Astrocyte (in vitro differentiated cells and primary cell): Measurements from ENCODE around the gene ARHGAP28. TPM values are rescaled to one million over a fixed set of nuclear protein-coding genes. Genes with fewer than 3 reads are reported as not detected.

ENCODE experiments used
- DNase-seq: peaks from one replicate; pipeline ENCODE4 v3.0.0-alpha.2; 2010; ENCODE audit warnings: low read depth
- FAIRE-seq: peaks from 2 replicates; lab custom pipeline; 2011; peaks lifted over from hg19 to GRCh38; lab: Jason Lieb, UNC
- H2AFZ ChIP-seq: 2 replicates; pipeline ENCODE4 v1.6.0; 2012; ENCODE audit warnings: low read depth, low read length, inconsistent platforms
- H3K27ac ChIP-seq: 2 replicates; pipeline ENCODE4 v1.5.1; 2011; ENCODE audit warnings: low read depth, low read length, inconsistent platforms
- H3K27me3 ChIP-seq: 2 replicates; pipeline ENCODE4 v1.6.0; 2011; ENCODE audit warnings: low read length, inconsistent platforms; ENCODE audit not compliant: insufficient read depth
- H3K36me3 ChIP-seq: 2 replicates; pipeline ENCODE4 v1.5.1; 2011; ENCODE audit warnings: low read length, inconsistent platforms; ENCODE audit not compliant: insufficient read depth
- H3K4me1 ChIP-seq: 2 replicates; pipeline ENCODE4 v1.5.1; 2011; ENCODE audit warnings: low read length, inconsistent platforms; ENCODE audit not compliant: insufficient read depth
- H3K4me2 ChIP-seq: 2 replicates; pipeline ENCODE4 v1.6.0; 2012; ENCODE audit warnings: low read length, inconsistent platforms
- H3K4me3 ChIP-seq: 2 replicates; pipeline ENCODE4 v1.5.1; 2011; ENCODE audit warnings: low read depth, mild to moderate bottlenecking, low read length, inconsistent platforms; ENCODE audit not compliant: insufficient read depth
- H3K79me2 ChIP-seq: 2 replicates; pipeline ENCODE4 v1.6.0; 2012; ENCODE audit warnings: mild to moderate bottlenecking, low read length, inconsistent platforms; ENCODE audit not compliant: insufficient read depth
- H3K9ac ChIP-seq: 2 replicates; pipeline ENCODE4 v1.6.0; 2012; ENCODE audit warnings: mild to moderate bottlenecking, low read length, inconsistent platforms
- H3K9me3 ChIP-seq: 2 replicates; pipeline ENCODE4 v1.5.1; 2012; ENCODE audit warnings: low read depth, mild to moderate bottlenecking, low read length, inconsistent platforms; ENCODE audit not compliant: insufficient read depth
- H4K20me1 ChIP-seq: 2 replicates; pipeline ENCODE4 v1.6.0; 2012; ENCODE audit warnings: low read length, inconsistent platforms; ENCODE audit not compliant: insufficient read depth
- H3K27ac Mint-ChIP-seq: one replicate; pipeline ENCODE4 v1.8.0; 2021; ENCODE audit warnings: mild to moderate bottlenecking, mixed read lengths; ENCODE audit not compliant: unreplicated experiment
- H3K27me3 Mint-ChIP-seq: one replicate; pipeline ENCODE4 v1.8.0; 2021; ENCODE audit warnings: low read depth, mixed read lengths; ENCODE audit not compliant: unreplicated experiment
- H3K36me3 Mint-ChIP-seq: one replicate; pipeline ENCODE4 v1.8.0; 2021; ENCODE audit warnings: low read depth, mixed read lengths; ENCODE audit not compliant: unreplicated experiment
- H3K4me1 Mint-ChIP-seq: one replicate; pipeline ENCODE4 v1.8.0; 2021; ENCODE audit warnings: low read depth, mixed read lengths; ENCODE audit not compliant: unreplicated experiment
- H3K4me3 Mint-ChIP-seq: one replicate; pipeline ENCODE4 v1.8.0; 2021; ENCODE audit warnings: mild to moderate bottlenecking, moderate library complexity, mixed read lengths; ENCODE audit not compliant: unreplicated experiment
- H3K9me3 Mint-ChIP-seq: one replicate; pipeline ENCODE4 v1.8.0; 2021; ENCODE audit warnings: mild to moderate bottlenecking, mixed read lengths; ENCODE audit not compliant: unreplicated experiment
- EZH2 ChIP-seq: IDR thresholded peaks from 2 replicates; pipeline ENCODE4 v1.6.1; 2012; ENCODE audit warnings: mild to moderate bottlenecking, low read length, inconsistent platforms; ENCODE audit not compliant: insufficient read depth
- total RNA-seq: library from RNA; stranded (reverse); gene quantifications from 2 replicates; pipeline ENCODE4 v1.2.1, GENCODE V29; 2021
- TF ChIP-seq, protein P1 (sequence below): IDR thresholded peaks from 2 replicates; pipeline ENCODE4 v1.5.1; 2011; ENCODE audit warnings: low read depth, mild to moderate bottlenecking, inconsistent platforms, low read length, moderate library complexity; ENCODE audit not compliant: insufficient read depth

Gene ARHGAP28
- total RNA-seq, 1 donor from 2014 or later: 15.5 TPM

GRCh38 chr18:6949800-6950586, 220.5 kb downstream of the ARHGAP28 start:
- no peak overlapping the region for H3K4me2 ChIP-seq
- no peaks in the 10 kb centered on the region for H3K9me3 ChIP-seq
- no peak overlapping the region for H3K4me3 ChIP-seq
- no peak overlapping the region for H3K9ac ChIP-seq
- Mint-ChIP-seq H3K4me1 (peaks cover 10% of the 10 kb centered on the region), H3K9me3 (peaks cover 3% of the 10 kb centered on the region), H3K36me3 (peaks cover 18% of the 10 kb centered on the region), H3K27ac (no peak overlapping the region), H3K4me3 (no peak overlapping the region), H3K27me3 (peaks cover 9% of the 10 kb centered on the region)
- H3K4me1 ChIP-seq: no peaks in the 10 kb centered on the region
- no peak for DNase-seq
- H3K27ac ChIP-seq: no peak overlapping the region
- no peak for FAIRE-seq
- no peaks in the 10 kb centered on the region for H3K79me2 ChIP-seq
- no peaks in the 10 kb centered on the region for H4K20me1 ChIP-seq
- H3K27me3 ChIP-seq: no peaks in the 10 kb centered on the region
- TF ChIP-seq, protein P1, sequence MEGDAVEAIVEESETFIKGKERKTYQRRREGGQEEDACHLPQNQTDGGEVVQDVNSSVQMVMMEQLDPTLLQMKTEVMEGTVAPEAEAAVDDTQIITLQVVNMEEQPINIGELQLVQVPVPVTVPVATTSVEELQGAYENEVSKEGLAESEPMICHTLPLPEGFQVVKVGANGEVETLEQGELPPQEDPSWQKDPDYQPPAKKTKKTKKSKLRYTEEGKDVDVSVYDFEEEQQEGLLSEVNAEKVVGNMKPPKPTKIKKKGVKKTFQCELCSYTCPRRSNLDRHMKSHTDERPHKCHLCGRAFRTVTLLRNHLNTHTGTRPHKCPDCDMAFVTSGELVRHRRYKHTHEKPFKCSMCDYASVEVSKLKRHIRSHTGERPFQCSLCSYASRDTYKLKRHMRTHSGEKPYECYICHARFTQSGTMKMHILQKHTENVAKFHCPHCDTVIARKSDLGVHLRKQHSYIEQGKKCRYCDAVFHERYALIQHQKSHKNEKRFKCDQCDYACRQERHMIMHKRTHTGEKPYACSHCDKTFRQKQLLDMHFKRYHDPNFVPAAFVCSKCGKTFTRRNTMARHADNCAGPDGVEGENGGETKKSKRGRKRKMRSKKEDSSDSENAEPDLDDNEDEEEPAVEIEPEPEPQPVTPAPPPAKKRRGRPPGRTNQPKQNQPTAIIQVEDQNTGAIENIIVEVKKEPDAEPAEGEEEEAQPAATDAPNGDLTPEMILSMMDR: no peak
- TF ChIP-seq EZH2: no peak
- H3K36me3 ChIP-seq: no peaks in the 10 kb centered on the region
- no peak overlapping the region for H2AFZ ChIP-seq

- no peaks in the 10 kb centered on the region for H3K79me2 ChIP-seq
- no peaks in the 10 kb centered on the region for H3K27me3 ChIP-seq
- FAIRE-seq: no peak
- H3K4me3 ChIP-seq: no peak overlapping the region
- no peaks in the 10 kb centered on the region for H3K9me3 ChIP-seq
- H3K4me1 ChIP-seq: no peaks in the 10 kb centered on the region
- no peak overlapping the region for H3K9ac ChIP-seq
- DNase-seq: no peak
- no peak overlapping the region for H2AFZ ChIP-seq
- H3K4me2 ChIP-seq: no peak overlapping the region
- no peak overlapping the region for H3K4me3 Mint-ChIP-seq
- TF ChIP-seq, protein P1: no peak
- TF ChIP-seq EZH2: no peak
- H3K9me3 Mint-ChIP-seq: peaks cover 3% of the 10 kb centered on the region
- peaks cover 9% of the 10 kb centered on the region for H3K27me3 Mint-ChIP-seq
- no peak overlapping the region for H3K27ac ChIP-seq
- peaks cover 10% of the 10 kb centered on the region for H3K4me1 Mint-ChIP-seq
- no peaks in the 10 kb centered on the region for H4K20me1 ChIP-seq
- H3K27ac Mint-ChIP-seq: no peak overlapping the region
- H3K36me3 Mint-ChIP-seq: peaks cover 22% of the 10 kb centered on the region
- H3K36me3 ChIP-seq: no peaks in the 10 kb centered on the region
These were observed 221.1 kb downstream of the ARHGAP28 start for GRCh38 chr18:6950641-6951040.
